B cell (primary cell): ENCODE measurements around the gene NR5A1. TPM values are rescaled to one million over a fixed set of nuclear protein-coding genes. Genes with fewer than 3 reads are reported as not detected.

Source experiments
- ATAC-seq: fragments of 200-7000 bp; cut with Tn5 transposase; one replicate; pipeline ENCODE4 v1.10.0; 2021; ENCODE audit warnings: low read depth, mild to moderate bottlenecking, moderate number of reproducible peaks, moderate library complexity
- CTCF ChIA-PET: fragments of 350-600 bp; sonication (Branson Sonifier 250); formaldehyde crosslinking; loops from one replicate; lab custom pipeline; 2021; ENCODE audit warnings: antibody characterized with exemption, inconsistent platforms; lab: Charles Lee
- POLR2A ChIA-PET: fragments of 350-600 bp; sonication (Branson Sonifier 250); formaldehyde crosslinking; loops from one replicate; lab custom pipeline; 2021; ENCODE audit warnings: antibody characterized with exemption; lab: Charles Lee
- DNase-seq: peaks from one replicate; pipeline ENCODE4 v3.0.0; 2013
- H2AFZ ChIP-seq: 2 replicates; pipeline ENCODE4 v1.6.1; 2012; ENCODE audit warnings: mild to moderate bottlenecking, low read depth, low read length; ENCODE audit not compliant: insufficient read depth, poor library complexity, severe bottlenecking
- H3K27ac ChIP-seq, 2 donors: 1 replicate in 1 of 2; 2 replicates in 1 of 2; pipeline ENCODE4 v1.5.1; 2012 to 2013; ENCODE audit warnings: low read length in 2 of 2, mild to moderate bottlenecking in 2 of 2, moderate library complexity in 1 of 2
- H3K27me3 ChIP-seq, 4 experiments: fragments of 200-600 bp in 1 of 4; sonication (generic) in 1 of 4; replicated peaks in 1 of 4; 1 replicate in 2 of 4; 2 replicates in 2 of 4; pipeline versions ENCODE4 v1.6.1 to v1.7.0; 2013 to 2016; ENCODE audit warnings: low read length in 3 of 4, mild to moderate bottlenecking in 2 of 4, mixed read lengths in 1 of 4, moderate library complexity in 1 of 4; ENCODE audit not compliant: insufficient read depth in 4 of 4, control insufficient read depth in 3 of 4; ENCODE audit errors: control extremely low read depth in 1 of 4
- H3K36me3 ChIP-seq, 2 experiments: replicated peaks in 1 of 2; 1 replicate in 1 of 2; 2 replicates in 1 of 2; pipeline versions ENCODE4 v1.6.1 to v1.7.1; 2013; ENCODE audit warnings: low read length in 1 of 2; ENCODE audit not compliant: insufficient read depth in 2 of 2, control insufficient read depth in 1 of 2; ENCODE audit errors: control extremely low read depth in 1 of 2, extremely low read depth in 1 of 2
- H3K4me1 ChIP-seq, 2 donors: fragments of 200-600 bp in 1 of 2; sonication (generic) in 1 of 2; 1 replicate in 1 of 2; 2 replicates in 1 of 2; pipeline versions ENCODE4 v1.5.1 to v1.6.1; 2013 to 2017; ENCODE audit warnings: low read length in 2 of 2; ENCODE audit not compliant: control insufficient read depth in 2 of 2, insufficient read depth in 2 of 2
- H3K4me2 ChIP-seq: replicated peaks from 2 replicates; pipeline ENCODE3; 2012; ENCODE audit warnings: mild to moderate bottlenecking, low read depth, low read length; ENCODE audit not compliant: poor library complexity, severe bottlenecking
- H3K4me3 ChIP-seq, 5 experiments: fragments of 200-600 bp in 1 of 5; sonication (generic) in 1 of 5; 1 replicate in 3 of 5; 2 replicates in 2 of 5; pipeline versions ENCODE4 v1.5.1 to v1.7.0; 2011 to 2016; ENCODE audit warnings: low read length in 4 of 5, mild to moderate bottlenecking in 4 of 5, low read depth in 2 of 5, control low read depth in 1 of 5, moderate library complexity in 1 of 5; ENCODE audit not compliant: insufficient read depth in 1 of 5; ENCODE audit errors: control extremely low read depth in 1 of 5, extremely low read depth in 1 of 5
- H3K79me2 ChIP-seq: fragments of 200-600 bp; sonication (generic); one replicate; pipeline ENCODE4 v1.6.0; 2016; ENCODE audit warnings: low read length; ENCODE audit not compliant: control insufficient read depth, insufficient read depth
- H3K9ac ChIP-seq: fragments of 200-600 bp; sonication (generic); 2 replicates; pipeline ENCODE4 v1.6.1; 2017; ENCODE audit warnings: mild to moderate bottlenecking, low read length, moderate library complexity
- H3K9me3 ChIP-seq, 3 donors: one replicate each; pipeline versions ENCODE4 v1.6.1 to v1.7.1; 2013; ENCODE audit warnings: low read length in 2 of 3; ENCODE audit not compliant: control insufficient read depth in 2 of 3, insufficient read depth in 1 of 3; ENCODE audit errors: control extremely low read depth in 1 of 3
- H4K20me1 ChIP-seq: 2 replicates; pipeline ENCODE4 v1.6.0; 2012; ENCODE audit warnings: mild to moderate bottlenecking, low read length; ENCODE audit not compliant: insufficient read depth, control insufficient read depth, poor library complexity, severe bottlenecking
- H3K27ac Mint-ChIP-seq: one replicate; pipeline ENCODE4 v1.8.0; 2021; ENCODE audit warnings: mixed read lengths
- H3K27me3 Mint-ChIP-seq: one replicate; pipeline ENCODE4 v1.8.0; 2021; ENCODE audit warnings: mixed read lengths
- H3K4me1 Mint-ChIP-seq: one replicate; pipeline ENCODE4 v1.8.0; 2021; ENCODE audit warnings: mixed read lengths
- H3K4me3 Mint-ChIP-seq: one replicate; pipeline ENCODE4 v1.8.0; 2021; ENCODE audit warnings: mixed read lengths
- H3K9me3 Mint-ChIP-seq: one replicate; pipeline ENCODE4 v1.8.0; 2022; ENCODE audit warnings: mixed read lengths; ENCODE audit not compliant: insufficient read depth
- CTCF ChIP-seq: fragments of 200-600 bp; IDR thresholded peaks from one replicate; pipeline ENCODE4 v1.8.0; 2022; ENCODE audit warnings: antibody characterized with exemption, mild to moderate bottlenecking
- EZH2 ChIP-seq: IDR thresholded peaks from 2 replicates; pipeline ENCODE4 v1.6.1; 2012; ENCODE audit warnings: borderline replicate concordance, low read depth, mild to moderate bottlenecking, moderate library complexity, low read length; ENCODE audit not compliant: insufficient read depth, poor library complexity, severe bottlenecking
- WGBS: methylation state at CpG from one replicate; pipeline ENCODE4 v1.1.5; 2013; ENCODE audit warnings: missing lambda C conversion rate; ENCODE audit not compliant: insufficient coverage; 5-methylcytosine and 5-hydroxymethylcytosine counted together
- intact Hi-C: fragments of 100-400 bp; cut with micrococcal nuclease; formaldehyde crosslinking; loops from one replicate; pipeline ENCODE4 v1.10.0; 2022
- polyA plus RNA-seq: library from polyadenylated mRNA; depleted of rRNA; stranded (reverse); fragments of >200 nt; gene quantifications from 2 replicates; pipeline ENCODE4 v1.2.3, GENCODE V29; 2012
- total RNA-seq, 2 donors: library from RNA; stranded (reverse); fragments of 120-200 nt in 1 of 2; gene quantifications; 1 replicate in 1 of 2; 2 replicates in 1 of 2; pipeline versions ENCODE4 v1.2.3 to v1.2.4, GENCODE V29; 2013 to 2022

The NR5A1 gene
- total and polyA plus RNA-seq, 2 donors (not counting 1 experiment from before 2014, with no cell fraction given): not detected

- Histone ChIP-seq H3K27me3 (no peaks in the 10 kb centered on the region), H3K27ac (no peak overlapping the region), H2AFZ (no peak overlapping the region), H4K20me1 (no peaks in the 10 kb centered on the region), H3K4me1 (no peaks in the 10 kb centered on the region), H3K36me3 (no peaks in the 10 kb centered on the region), H3K9me3 (no peaks in the 10 kb centered on the region), H3K4me3 (no peak overlapping the region), H3K4me2 (no peak overlapping the region), H3K79me2 (no peaks in the 10 kb centered on the region), H3K9ac (no peak overlapping the region)
- Mint-ChIP-seq H3K27me3 (peaks cover 3% of the 10 kb centered on the region), H3K9me3 (no peaks in the 10 kb centered on the region), H3K27ac (no peak overlapping the region), H3K4me3 (no peak overlapping the region), H3K4me1 (no peaks in the 10 kb centered on the region)
- no peak for ATAC-seq
- no peak for DNase-seq
- WGBS: 94% methylated on average over 3 of the region's 3 CpGs
- intact Hi-C loops: no loop called here
- TF ChIP-seq CTCF (no peak), EZH2 (no peak)
- CTCF ChIA-PET: interaction anchor here (1.1 kb wide), 1 partner anchor 9 kb away, joined by 3 read pairs; no protein-coding TSS in a partner anchor
- POLR2A ChIA-PET: no interaction called here
Measured at GRCh38 chr9:124553738-124554137, 46.5 kb upstream of the NR5A1 start.

GRCh38 chr9:124552273-124552605 lies 45.0 kb upstream of the NR5A1 start:
- Histone ChIP-seq H3K27ac (no peak overlapping the region), H3K36me3 (no peaks in the 10 kb centered on the region), H3K79me2 (no peaks in the 10 kb centered on the region), H3K4me1 (no peaks in the 10 kb centered on the region), H3K9ac (no peak overlapping the region), H3K4me2 (no peak overlapping the region), H4K20me1 (no peaks in the 10 kb centered on the region), H3K4me3 (no peak overlapping the region), H3K9me3 (no peaks in the 10 kb centered on the region), H3K27me3 (no peaks in the 10 kb centered on the region), H2AFZ (no peak overlapping the region)
- Mint-ChIP-seq H3K27ac (no peak overlapping the region), H3K9me3 (no peaks in the 10 kb centered on the region), H3K4me3 (no peak overlapping the region), H3K27me3 (peaks cover 3% of the 10 kb centered on the region), H3K4me1 (no peaks in the 10 kb centered on the region)
- CTCF ChIA-PET: interaction anchor here (2.2 to 2.4 kb wide), 2 partner anchors 16 to 159 kb away, joined by 6 to 11 read pairs; no protein-coding TSS in a partner anchor
- ATAC-seq (no peak), DNase-seq (no peak)
- no CpG with 5 or more reads among the region's 2 CpGs for WGBS
- POLR2A ChIA-PET: no interaction called here
- intact Hi-C loops: no loop called here
- TF ChIP-seq EZH2 (no peak), CTCF (no peak)
